Measurements from ENCODE around the gene DBNDD1. TPM values are rescaled to one million over a fixed set of nuclear protein-coding genes. Genes with fewer than 3 reads are reported as not detected.

The DBNDD1 gene
- total RNA-seq, 1 donor from 2014 or later: 24.0 TPM

DNA sequence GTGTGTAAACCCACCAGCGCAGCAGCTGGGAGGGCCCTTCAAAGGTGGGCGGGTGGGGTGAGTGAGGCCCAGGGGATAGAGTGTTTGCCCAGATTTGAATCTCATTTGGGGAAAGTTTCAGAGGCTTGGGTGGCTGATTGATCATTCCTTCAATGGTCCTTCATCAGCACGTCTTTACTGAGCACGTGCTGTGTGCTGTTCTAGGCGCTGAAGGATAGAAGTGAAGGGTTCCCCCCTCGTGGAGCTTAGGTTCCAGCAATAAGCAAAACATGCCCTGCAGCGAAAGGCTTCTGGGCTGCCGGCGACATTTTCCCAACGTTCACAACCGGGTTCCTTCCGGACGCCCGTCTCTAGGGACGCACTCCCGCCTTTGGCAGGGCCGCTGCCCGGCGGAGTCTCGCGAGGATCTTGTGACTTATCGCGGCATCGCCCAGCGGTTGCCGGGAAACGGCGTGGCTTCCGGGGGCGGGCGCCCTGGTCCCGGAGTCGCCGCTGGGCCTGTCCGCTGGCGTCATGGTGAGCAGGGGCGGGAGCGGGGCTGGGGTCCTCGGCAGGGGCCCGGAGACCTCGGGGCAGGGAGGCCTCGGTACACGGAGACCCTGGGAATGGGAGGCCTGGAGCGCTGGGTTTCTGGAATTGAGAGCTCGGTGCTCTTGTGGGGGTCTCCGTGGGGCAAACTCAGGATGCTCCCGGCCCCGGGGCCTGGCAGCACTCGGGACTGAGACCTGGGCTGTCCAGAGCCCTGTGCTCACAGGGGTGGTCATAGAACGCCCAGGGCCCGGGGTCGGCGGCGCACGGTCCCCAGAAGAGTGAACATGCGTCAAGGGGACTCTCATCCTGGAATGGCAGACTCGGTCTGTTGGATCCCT, 3.2 kb upstream of the DBNDD1 start:
- H4K20me1 ChIP-seq (ENCODE audit: insufficient read depth, low read length): peaks cover 9% of the 10 kb centered on the region
- peaks cover 9% of the 10 kb centered on the region for H3K79me2 ChIP-seq (ENCODE audit: insufficient read depth, low read length)
- H2AFZ ChIP-seq (ENCODE audit: low read depth, low read length): peak overlapping the region; percentile 80
- Mint-ChIP-seq H3K27me3 (ENCODE audit: low read depth, unreplicated experiment) (no peaks in the 10 kb centered on the region), H3K36me3 (ENCODE audit: low read depth, unreplicated experiment) (peaks cover 2% of the 10 kb centered on the region), H3K9me3 (ENCODE audit: unreplicated experiment) (no peaks in the 10 kb centered on the region), H3K4me1 (ENCODE audit: low read depth, unreplicated experiment) (peaks cover 27% of the 10 kb centered on the region), H3K4me3 (ENCODE audit: unreplicated experiment) (peak overlapping the region; percentile 84), H3K27ac (ENCODE audit: unreplicated experiment) (peak overlapping the region; percentile 81)
- H3K9ac ChIP-seq (ENCODE audit: low read length): peak overlapping the region; percentile 86
- peak overlapping the region; percentile 78 for H3K4me3 ChIP-seq (ENCODE audit: insufficient read depth, low read depth, low read length)
- H3K27ac ChIP-seq (ENCODE audit: low read depth, low read length): peak overlapping the region; percentile 54
- peak; percentile 60 for DNase-seq (ENCODE audit: low read depth)
- no peaks in the 10 kb centered on the region for H3K27me3 ChIP-seq (ENCODE audit: insufficient read depth, low read length)
- TF ChIP-seq, protein P1, sequence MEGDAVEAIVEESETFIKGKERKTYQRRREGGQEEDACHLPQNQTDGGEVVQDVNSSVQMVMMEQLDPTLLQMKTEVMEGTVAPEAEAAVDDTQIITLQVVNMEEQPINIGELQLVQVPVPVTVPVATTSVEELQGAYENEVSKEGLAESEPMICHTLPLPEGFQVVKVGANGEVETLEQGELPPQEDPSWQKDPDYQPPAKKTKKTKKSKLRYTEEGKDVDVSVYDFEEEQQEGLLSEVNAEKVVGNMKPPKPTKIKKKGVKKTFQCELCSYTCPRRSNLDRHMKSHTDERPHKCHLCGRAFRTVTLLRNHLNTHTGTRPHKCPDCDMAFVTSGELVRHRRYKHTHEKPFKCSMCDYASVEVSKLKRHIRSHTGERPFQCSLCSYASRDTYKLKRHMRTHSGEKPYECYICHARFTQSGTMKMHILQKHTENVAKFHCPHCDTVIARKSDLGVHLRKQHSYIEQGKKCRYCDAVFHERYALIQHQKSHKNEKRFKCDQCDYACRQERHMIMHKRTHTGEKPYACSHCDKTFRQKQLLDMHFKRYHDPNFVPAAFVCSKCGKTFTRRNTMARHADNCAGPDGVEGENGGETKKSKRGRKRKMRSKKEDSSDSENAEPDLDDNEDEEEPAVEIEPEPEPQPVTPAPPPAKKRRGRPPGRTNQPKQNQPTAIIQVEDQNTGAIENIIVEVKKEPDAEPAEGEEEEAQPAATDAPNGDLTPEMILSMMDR (IDR thresholded peaks at IDR 0.05; ENCODE audit: insufficient read depth, low read depth, low read length): no peak
- TF ChIP-seq EZH2 (IDR thresholded peaks at IDR 0.05; ENCODE audit: insufficient read depth, low read length): no peak
- H3K4me2 ChIP-seq (ENCODE audit: low read length): peak overlapping the region; percentile 98
- peaks cover 29% of the 10 kb centered on the region for H3K4me1 ChIP-seq (ENCODE audit: insufficient read depth, low read length)
- no peaks in the 10 kb centered on the region for H3K36me3 ChIP-seq (ENCODE audit: insufficient read depth, low read length)
- FAIRE-seq: no peak
- no peaks in the 10 kb centered on the region for H3K9me3 ChIP-seq (ENCODE audit: insufficient read depth, low read depth, low read length)

DNA sequence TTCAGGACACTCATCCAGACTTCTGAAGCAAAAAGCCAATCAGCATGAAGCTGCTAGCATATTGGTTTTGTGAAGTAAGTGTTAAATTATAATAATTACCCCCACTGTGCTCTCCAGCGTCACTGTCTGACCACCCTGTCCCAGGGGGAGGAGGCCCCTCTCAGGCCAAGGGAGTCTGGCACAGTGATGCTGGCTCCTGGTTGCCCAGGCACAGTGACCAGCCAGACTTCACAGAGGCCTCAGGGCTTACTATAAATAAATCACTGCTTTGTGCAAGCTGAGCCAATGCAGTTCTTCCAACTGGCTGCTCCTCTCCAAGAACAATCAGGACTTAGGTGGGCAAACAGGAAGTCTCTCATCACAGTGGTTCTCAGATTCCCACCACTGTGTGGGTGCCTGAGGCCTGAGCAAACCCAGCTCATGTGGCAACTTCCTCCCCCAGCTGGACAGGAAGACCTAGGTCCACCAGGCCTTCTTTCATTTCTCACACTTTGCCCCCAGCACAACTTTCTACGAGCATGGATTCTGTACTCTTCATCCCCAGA, 1.7 kb upstream of the DBNDD1 start:
- no peak for TF ChIP-seq EZH2 (IDR thresholded peaks at IDR 0.05; ENCODE audit: insufficient read depth, low read length)
- TF ChIP-seq, protein P1 (IDR thresholded peaks at IDR 0.05; ENCODE audit: insufficient read depth, low read depth, low read length): no peak
- peak overlapping the region; percentile 92 for H3K4me2 ChIP-seq (ENCODE audit: low read length)
- H3K9me3 ChIP-seq (ENCODE audit: insufficient read depth, low read depth, low read length): no peaks in the 10 kb centered on the region
- Mint-ChIP-seq H3K27me3 (ENCODE audit: low read depth, unreplicated experiment) (no peaks in the 10 kb centered on the region), H3K27ac (ENCODE audit: unreplicated experiment) (peak overlapping the region; percentile 96), H3K9me3 (ENCODE audit: unreplicated experiment) (no peaks in the 10 kb centered on the region), H3K4me1 (ENCODE audit: low read depth, unreplicated experiment) (peaks cover 25% of the 10 kb centered on the region), H3K36me3 (ENCODE audit: low read depth, unreplicated experiment) (peaks cover 2% of the 10 kb centered on the region), H3K4me3 (ENCODE audit: unreplicated experiment) (peak overlapping the region; percentile 90)
- no peak overlapping the region for H3K4me3 ChIP-seq (ENCODE audit: insufficient read depth, low read depth, low read length)
- peak overlapping the region; percentile 82 for H3K9ac ChIP-seq (ENCODE audit: low read length)
- peak overlapping the region; percentile 90 for H3K27ac ChIP-seq (ENCODE audit: low read depth, low read length)
- H4K20me1 ChIP-seq (ENCODE audit: insufficient read depth, low read length): peaks cover 9% of the 10 kb centered on the region
- H3K79me2 ChIP-seq (ENCODE audit: insufficient read depth, low read length): peaks cover 9% of the 10 kb centered on the region
- FAIRE-seq: no peak
- DNase-seq (ENCODE audit: low read depth): peak; percentile 54
- H2AFZ ChIP-seq (ENCODE audit: low read depth, low read length): peak overlapping the region; percentile 64
- H3K36me3 ChIP-seq (ENCODE audit: insufficient read depth, low read length): no peaks in the 10 kb centered on the region
- H3K27me3 ChIP-seq (ENCODE audit: insufficient read depth, low read length): no peaks in the 10 kb centered on the region
- H3K4me1 ChIP-seq (ENCODE audit: insufficient read depth, low read length): peaks cover 31% of the 10 kb centered on the region
